HepG2 (cell line): ENCODE data around the gene EPHA2. TPM values are rescaled to one million over a fixed set of nuclear protein-coding genes. Genes with fewer than 3 reads are reported as not detected.
A peak's percentile ranks its signal among the peaks of the same experiment; 100 is the strongest.

Experiments
- CHCHD3 ChIP-seq: sonication (generic); formaldehyde crosslinking; IDR thresholded peaks from 2 replicates; pipeline ENCODE4 v1.8.0; 2022; ENCODE audit warnings: mild to moderate bottlenecking, missing genetic modification reagents, moderate library complexity
- GTF3A ChIP-seq: sonication (generic); formaldehyde crosslinking; conservative IDR thresholded peaks from 2 replicates; pipeline ENCODE4 v1.4.0; 2020; ENCODE audit warnings: mild to moderate bottlenecking, missing genetic modification reagents
- HOXA7 ChIP-seq: sonication (generic); formaldehyde crosslinking; IDR thresholded peaks from 2 replicates; pipeline ENCODE4 v1.8.1; 2022; ENCODE audit warnings: mild to moderate bottlenecking, missing genetic modification reagents, moderate library complexity
- NFE2L2 ChIP-seq: fragments of 150-350 bp; IDR thresholded peaks from 2 replicates; pipeline ENCODE4 v1.6.1; 2014; ENCODE audit warnings: low read length
- POLR2G ChIP-seq: fragments of 200-400 bp; formaldehyde crosslinking; IDR thresholded peaks from 2 replicates; pipeline ENCODE4 v1.6.1; 2018; ENCODE audit warnings: mild to moderate bottlenecking, low read depth, low read length, moderate library complexity
- RXRB ChIP-seq: IDR thresholded peaks from 2 replicates; pipeline ENCODE4 v1.6.1; 2016; ENCODE audit warnings: borderline replicate concordance, missing genetic modification reagents, missing compliant biosample characterization
- SAP130 ChIP-seq: IDR thresholded peaks from 2 replicates; pipeline ENCODE4 v1.6.1; 2016; ENCODE audit warnings: low read depth
- SIX1 ChIP-seq: sonication (generic); formaldehyde crosslinking; IDR thresholded peaks from 2 replicates; pipeline ENCODE4 v1.4.0; 2020; ENCODE audit warnings: missing genetic modification reagents, borderline replicate concordance
- SMAD1 ChIP-seq: sonication (generic); formaldehyde crosslinking; IDR thresholded peaks from 2 replicates; pipeline ENCODE4 v1.4.0; 2020; ENCODE audit warnings: missing genetic modification reagents, low read depth, mild to moderate bottlenecking, borderline replicate concordance
- STAT6 ChIP-seq: sonication (generic); formaldehyde crosslinking; IDR thresholded peaks from 2 replicates; pipeline ENCODE4 v1.4.0; 2020; ENCODE audit warnings: missing genetic modification reagents, mild to moderate bottlenecking, borderline replicate concordance
- TBP ChIP-seq: sonication (generic); formaldehyde crosslinking; IDR thresholded peaks from 2 replicates; pipeline ENCODE4 v1.5.0; 2020; ENCODE audit warnings: missing genetic modification reagents
- USF2 ChIP-seq, 2 experiments: sonication (generic) in 1 of 2; formaldehyde crosslinking in 1 of 2; IDR thresholded peaks; 2 replicates each; pipeline versions ENCODE4 v1.5.1 to v1.6.1; 2011 to 2020; ENCODE audit warnings: borderline replicate concordance in 1 of 2, low read depth in 1 of 2, low read length in 1 of 2, mild to moderate bottlenecking in 1 of 2, missing genetic modification reagents in 1 of 2, moderate library complexity in 1 of 2
- ZNF20 ChIP-seq: sonication (generic); formaldehyde crosslinking; IDR thresholded peaks from 2 replicates; pipeline ENCODE4 v1.4.0; 2020; ENCODE audit warnings: mild to moderate bottlenecking, moderate library complexity, missing genetic modification reagents
- ZNF263 ChIP-seq: sonication (generic); formaldehyde crosslinking; IDR thresholded peaks from 2 replicates; pipeline ENCODE4 v1.4.0; 2020; ENCODE audit warnings: missing genetic modification reagents
- ZNF317 ChIP-seq: sonication (generic); formaldehyde crosslinking; IDR thresholded peaks from 2 replicates; pipeline ENCODE4 v1.5.0; 2020; ENCODE audit warnings: mild to moderate bottlenecking, missing genetic modification reagents
- ZNF331 ChIP-seq: sonication (generic); formaldehyde crosslinking; IDR thresholded peaks from 2 replicates; pipeline ENCODE4 v1.4.0; 2020; ENCODE audit warnings: missing genetic modification reagents
- ZNF362 ChIP-seq: sonication (generic); formaldehyde crosslinking; IDR thresholded peaks from 2 replicates; pipeline ENCODE4 v1.4.0; 2020; ENCODE audit warnings: missing genetic modification reagents, mild to moderate bottlenecking, borderline replicate concordance
- ZNF383 ChIP-seq: sonication (generic); formaldehyde crosslinking; IDR thresholded peaks from 2 replicates; pipeline ENCODE4 v1.4.0; 2020; ENCODE audit warnings: missing genetic modification reagents, mild to moderate bottlenecking, borderline replicate concordance
- ZNF432 ChIP-seq: sonication (generic); formaldehyde crosslinking; IDR thresholded peaks from 2 replicates; pipeline ENCODE4 v1.5.0; 2020; ENCODE audit warnings: missing genetic modification reagents, mild to moderate bottlenecking, borderline replicate concordance
- ZNF547 ChIP-seq: sonication (generic); formaldehyde crosslinking; IDR thresholded peaks from 2 replicates; pipeline ENCODE4 v1.5.1; 2020; ENCODE audit warnings: mild to moderate bottlenecking, missing genetic modification reagents
- ZNF577 ChIP-seq: sonication (generic); formaldehyde crosslinking; IDR thresholded peaks from 2 replicates; pipeline ENCODE4 v1.4.0; 2020; ENCODE audit warnings: mild to moderate bottlenecking, low read depth, missing genetic modification reagents, borderline replicate concordance
- polyA plus RNA-seq, 8 experiments: library from polyadenylated mRNA; depleted of rRNA in 3 of 8; stranded (reverse) in 7 of 8; unstranded in 1 of 8; fragments of >200 nt; fragmentation: Illumina TruSeq in 4 of 8; extraction: Trizol in 4 of 8; gene quantifications; 2 replicates each; pipeline versions ENCODE4 v1.2.1 to v1.2.3, GENCODE V29; 2011 to 2016; ENCODE audit warnings: low read depth in 4 of 8, missing spikeins in 1 of 8, mixed read lengths in 1 of 8; ENCODE audit not compliant: insufficient read depth in 1 of 8
- total RNA-seq, 5 experiments: library from RNA; depleted of rRNA; stranded (reverse); fragments of >200 nt; fragmentation: Illumina TruSeq; extraction: Trizol; gene quantifications; 2 replicates each; pipeline ENCODE4 v1.2.3, GENCODE V29; 2016; ENCODE audit warnings: low read depth in 1 of 5

Gene EPHA2
- total and polyA plus RNA-seq, 2 of the 13 experiments (the other 11 are each of a cell fraction or from before 2014, with no cell fraction given): 33.6 to 53.6 TPM

GRCh38 chr1:16181887-16182719 lies 26.2 kb upstream of the EPHA2 start (continued):
- 0 out of 2 replicates have a peak, but pooled peaks have one; percentile 36 for TF ChIP-seq ZNF263
- TF ChIP-seq STAT6 (CRISPR knock-in tag): no peak
- peak; percentile 78; the same call in 1 of the 2 replicates for TF ChIP-seq ZNF331 (CRISPR knock-in tag)
- TF ChIP-seq CHCHD3 (CRISPR knock-in tag): no peak
- TF ChIP-seq ZNF547 (CRISPR knock-in tag): no peak
- no peak for TF ChIP-seq USF2 (IDR thresholded peaks at IDR 0.05; ENCODE audit: low read depth, low read length)
- TF ChIP-seq USF2 (CRISPR knock-in tag; IDR thresholded peaks at IDR 0.05; ENCODE audit: borderline replicate concordance): no peak
- no peak; the same call in 1 of the 2 replicates for TF ChIP-seq SIX1 (CRISPR knock-in tag)
- TF ChIP-seq ZNF432 (CRISPR knock-in tag): no peak
- no peak for TF ChIP-seq TBP (CRISPR knock-in tag)
- peak; percentile 84 for TF ChIP-seq SAP130 (CRISPR knock-in tag)
- TF ChIP-seq HOXA7 (CRISPR knock-in tag): no peak
- peak; percentile 94 for TF ChIP-seq RXRB
- TF ChIP-seq ZNF577: no peak
- TF ChIP-seq ZNF317: no peak
- TF ChIP-seq ZNF362: no peak
- TF ChIP-seq GTF3A: no peak
- no peak for TF ChIP-seq ZNF20
- peak; percentile 80 for TF ChIP-seq POLR2G
- no peak for TF ChIP-seq ZNF383 (CRISPR knock-in tag)
- no peak for TF ChIP-seq SMAD1 (CRISPR knock-in tag)
- TF ChIP-seq NFE2L2: no peak
